ENCODE measurements around the gene WBP1L. TPM values are rescaled to one million over a fixed set of nuclear protein-coding genes. Genes with fewer than 3 reads are reported as not detected.

Gene WBP1L
- total and polyA plus RNA-seq, 2 of the 13 experiments (the other 11 are each of a cell fraction or from before 2014, with no cell fraction given) = 8.3 to 12.3 TPM

DNA sequence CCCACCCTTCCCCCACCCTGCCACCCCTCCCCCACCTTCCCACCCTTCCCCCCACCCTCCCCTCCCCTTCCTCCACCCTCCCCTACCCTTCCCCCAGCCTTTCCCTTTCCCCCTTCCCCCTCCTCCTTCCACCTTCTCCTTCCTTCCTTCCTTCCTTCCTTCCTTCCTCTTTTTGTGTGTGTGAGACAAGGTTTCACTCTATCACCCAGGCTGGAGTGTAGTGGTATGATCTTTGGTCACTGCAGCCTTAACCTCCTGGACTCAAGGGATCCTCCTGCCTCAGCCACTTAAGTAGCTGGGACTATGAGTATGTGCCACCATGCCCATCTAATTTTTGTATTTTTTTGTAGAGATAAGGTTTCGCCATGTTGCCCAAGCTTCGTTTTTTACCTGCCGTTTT is 58.2 kb downstream of the WBP1L start:
- TF ChIP-seq PCBP2 (optimal IDR thresholded peaks at IDR 0.05; ENCODE audit: low read depth, low read length, poor library complexity, severe bottlenecking) = no peak
- TF ChIP-seq, protein P1, sequence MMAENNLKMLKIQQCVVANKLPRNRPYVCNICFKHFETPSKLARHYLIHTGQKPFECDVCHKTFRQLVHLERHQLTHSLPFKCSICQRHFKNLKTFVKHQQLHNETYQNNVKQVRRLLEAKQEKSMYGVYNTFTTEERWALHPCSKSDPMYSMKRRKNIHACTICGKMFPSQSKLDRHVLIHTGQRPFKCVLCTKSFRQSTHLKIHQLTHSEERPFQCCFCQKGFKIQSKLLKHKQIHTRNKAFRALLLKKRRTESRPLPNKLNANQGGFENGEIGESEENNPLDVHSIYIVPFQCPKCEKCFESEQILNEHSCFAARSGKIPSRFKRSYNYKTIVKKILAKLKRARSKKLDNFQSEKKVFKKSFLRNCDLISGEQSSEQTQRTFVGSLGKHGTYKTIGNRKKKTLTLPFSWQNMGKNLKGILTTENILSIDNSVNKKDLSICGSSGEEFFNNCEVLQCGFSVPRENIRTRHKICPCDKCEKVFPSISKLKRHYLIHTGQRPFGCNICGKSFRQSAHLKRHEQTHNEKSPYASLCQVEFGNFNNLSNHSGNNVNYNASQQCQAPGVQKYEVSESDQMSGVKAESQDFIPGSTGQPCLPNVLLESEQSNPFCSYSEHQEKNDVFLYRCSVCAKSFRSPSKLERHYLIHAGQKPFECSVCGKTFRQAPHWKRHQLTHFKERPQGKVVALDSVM (CRISPR knock-in tag; IDR thresholded peaks at IDR 0.05) = no peak
- TF ChIP-seq ZNF605 (CRISPR knock-in tag; IDR thresholded peaks at IDR 0.05) = no peak
- TF ChIP-seq, protein P2, sequence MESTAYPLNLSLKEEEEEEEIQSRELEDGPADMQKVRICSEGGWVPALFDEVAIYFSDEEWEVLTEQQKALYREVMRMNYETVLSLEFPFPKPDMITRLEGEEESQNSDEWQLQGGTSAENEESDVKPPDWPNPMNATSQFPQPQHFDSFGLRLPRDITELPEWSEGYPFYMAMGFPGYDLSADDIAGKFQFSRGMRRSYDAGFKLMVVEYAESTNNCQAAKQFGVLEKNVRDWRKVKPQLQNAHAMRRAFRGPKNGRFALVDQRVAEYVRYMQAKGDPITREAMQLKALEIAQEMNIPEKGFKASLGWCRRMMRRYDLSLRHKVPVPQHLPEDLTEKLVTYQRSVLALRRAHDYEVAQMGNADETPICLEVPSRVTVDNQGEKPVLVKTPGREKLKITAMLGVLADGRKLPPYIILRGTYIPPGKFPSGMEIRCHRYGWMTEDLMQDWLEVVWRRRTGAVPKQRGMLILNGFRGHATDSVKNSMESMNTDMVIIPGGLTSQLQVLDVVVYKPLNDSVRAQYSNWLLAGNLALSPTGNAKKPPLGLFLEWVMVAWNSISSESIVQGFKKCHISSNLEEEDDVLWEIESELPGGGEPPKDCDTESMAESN (CRISPR knock-in tag; conservative IDR thresholded peaks at IDR 0.05) = no peak
- TF ChIP-seq TEAD3 (CRISPR knock-in tag; optimal IDR thresholded peaks at IDR 0.05; ENCODE audit: borderline replicate concordance) = no peak
- no peak for TF ChIP-seq GATAD1 (CRISPR knock-in tag; IDR thresholded peaks at IDR 0.05)
- no peak for TF ChIP-seq ARHGAP35 (CRISPR knock-in tag; IDR thresholded peaks at IDR 0.05; ENCODE audit: borderline replicate concordance)
- no peak for TF ChIP-seq ZNF205 (CRISPR knock-in tag; IDR thresholded peaks at IDR 0.05)
- H3K9me3 ChIP-seq (ENCODE audit: low read length) = no peaks in the 10 kb centered on the region
- no peak overlapping the region for H2AFZ ChIP-seq (ENCODE audit: low read length)
- WGBS (ENCODE audit: low lambda C conversion rate) = 74% methylated on average over 3 of the region's 3 CpGs
- no TSS peak for BruUV-seq (replicated peaks)
- H4K20me1 ChIP-seq (ENCODE audit: insufficient read depth, low read length) = no peaks in the 10 kb centered on the region
- FAIRE-seq = no peak
- H3K4me2 ChIP-seq (ENCODE audit: low read depth, low read length) = no peak overlapping the region
- no peak for ATAC-seq
- H3K36me3 ChIP-seq (replicated peaks in 1 of 2; ENCODE audit: control insufficient read depth in 1 of 2, insufficient read depth in 2 of 2, low read length in 2 of 2) = peaks cover 5 to 7% of the 10 kb centered on the region in 2 experiments; a peak in 3 of 5 replicates
- no peak overlapping the region for H3K9ac ChIP-seq (ENCODE audit: insufficient read depth, low read depth, low read length)
- POLR2A ChIA-PET = interaction anchor here (0.7 kb wide), 1 partner anchor 28 kb away, joined by 3 read pairs; no protein-coding TSS in a partner anchor
- H3K27ac ChIP-seq (ENCODE audit: extremely low read length, insufficient read depth, low read length) = no peak overlapping the region
- no peaks in the 10 kb centered on the region for H3K79me2 ChIP-seq (ENCODE audit: insufficient read depth, low read length)
- DNase-seq (ENCODE audit: low spot score) = no peak
- in situ Hi-C loops (cut with HindIII; ENCODE audit: extremely low pct_ligation_motif_present, low pct_unique_long_range_greater_than_20kb) (no loop called here), intact Hi-C loops (cut with micrococcal nuclease; ENCODE audit: unreplicated experiment) (no loop called here)
- CTCF ChIA-PET (ENCODE audit: low intra/inter-chr PET ratio, low total read pairs) = no interaction called here
- H3K4me3 ChIP-seq (replicated peaks in 1 of 3; ENCODE audit: insufficient read depth in 1 of 3, low read depth in 2 of 3, low read length in 3 of 3) = no peak overlapping the region
- H3K4me1 ChIP-seq (ENCODE audit: insufficient read depth, low read length) = peaks cover 30% of the 10 kb centered on the region
- H3K27me3 ChIP-seq (ENCODE audit: control insufficient read depth in 1 of 2, insufficient read depth in 2 of 2, low read length in 2 of 2) = no peaks in the 10 kb centered on the region
